Thyroid gland (tissue), 4 donors: ENCODE results near the gene RNF220. TPM values are rescaled to one million over a fixed set of nuclear protein-coding genes. Genes with fewer than 3 reads are reported as not detected.
A peak's percentile ranks its signal among the peaks of the same experiment; 100 is the strongest.

ENCODE experiments used
- DNase-seq, 2 donors: peaks; one replicate each; pipeline ENCODE4 v3.0.0-alpha.2; 2019
- H3K27ac ChIP-seq, 3 donors: fragments of 200-600 bp; sonication (generic); 1 replicate in 2 of 3; 2 replicates in 1 of 3; pipeline ENCODE4 v1.5.1; 2016 to 2019; ENCODE audit warnings: mild to moderate bottlenecking in 1 of 3, moderate library complexity in 1 of 3
- H3K27me3 ChIP-seq: fragments of 200-600 bp; sonication (generic); one replicate; pipeline ENCODE4 v1.5.1; 2019
- H3K36me3 ChIP-seq, 2 donors: fragments of 200-600 bp; sonication (generic); one replicate each; pipeline ENCODE4 v1.5.1; 2016 to 2019
- H3K4me1 ChIP-seq, 2 donors: fragments of 200-600 bp; sonication (generic); one replicate each; pipeline ENCODE4 v1.5.1; 2017 to 2019
- H3K4me3 ChIP-seq, 3 donors: fragments of 200-600 bp; sonication (generic); replicated peaks in 1 of 3; 1 replicate in 2 of 3; 2 replicates in 1 of 3; pipeline ENCODE4 v1.5.1; 2016; ENCODE audit warnings: mild to moderate bottlenecking in 1 of 3
- H3K9me3 ChIP-seq: fragments of 200-600 bp; sonication (generic); one replicate; pipeline ENCODE4 v1.5.1; 2017
- POLR2A ChIP-seq, 2 donors: fragments of 450-650 bp; IDR thresholded peaks; one replicate each; pipeline ENCODE4 v1.6.1; 2017; ENCODE audit warnings: antibody characterized with exemption in 2 of 2, mild to moderate bottlenecking in 2 of 2, moderate library complexity in 1 of 2
- WGBS, 2 donors: methylation state at CpG; one replicate each; pipeline ENCODE4 v1.1.5; 2017; 5-methylcytosine and 5-hydroxymethylcytosine counted together
- intact Hi-C: fragments of 100-400 bp; cut with DNase I; formaldehyde crosslinking; loops from one replicate; pipeline ENCODE4 v1.15.1; 2023
- total RNA-seq, 4 donors: library from RNA; depleted of rRNA; stranded (reverse); fragments of >200 nt; gene quantifications; one replicate each; pipeline ENCODE4 v1.2.3, GENCODE V29; 2016
- TF ChIP-seq, protein P1 (sequence below), 6 experiments: fragments of 200-600 bp in 3 of 6; fragments of 450-650 bp in 3 of 6; sonication (generic) in 3 of 6; IDR thresholded peaks; one replicate each; pipeline ENCODE4 v1.5.1; 2016 to 2019; ENCODE audit warnings: antibody characterized with exemption in 6 of 6, mild to moderate bottlenecking in 2 of 6, inconsistent platforms in 1 of 6, moderate library complexity in 1 of 6

The RNF220 gene
- total RNA-seq, 4 donors from 2014 or later, result 88.7 to 117 (median 102) TPM

DNA sequence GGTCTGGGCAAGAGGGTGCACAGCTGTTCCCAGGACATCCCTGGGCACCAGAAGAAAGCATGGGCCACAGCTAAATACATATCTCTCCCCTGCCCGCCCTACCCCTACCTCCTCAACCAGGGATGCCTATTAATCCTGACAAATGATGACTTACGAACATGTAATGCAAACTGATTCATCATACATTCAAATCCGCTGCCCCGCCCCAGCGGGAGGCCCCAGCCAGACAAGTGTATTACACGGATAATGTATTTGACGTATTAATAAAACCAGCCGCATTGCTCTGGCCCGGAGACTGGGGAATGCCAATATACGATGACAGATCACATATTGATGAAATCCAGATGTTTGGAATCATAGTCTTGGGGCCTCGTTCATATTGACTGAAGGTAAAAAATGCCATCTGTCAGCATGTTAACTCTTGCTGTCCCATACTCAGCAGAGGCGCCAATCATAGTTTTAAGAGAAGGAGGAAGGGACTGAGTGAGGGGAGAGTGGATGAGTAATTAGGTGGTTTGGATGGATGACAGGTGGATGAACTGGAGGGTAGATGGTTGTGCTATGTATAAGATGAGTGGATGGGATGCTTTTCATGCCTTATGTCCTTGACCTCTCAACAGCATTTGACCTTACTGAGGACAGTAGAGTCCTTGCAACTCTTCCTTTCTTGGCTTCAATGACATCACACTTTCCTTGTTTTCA, 201.0 kb downstream of the RNF220 start:
- 87 to 88% methylated on average over 12 of the region's 12 CpGs for whole genome bisulfite sequencing, 2 donors
- TF ChIP-seq, protein P1, sequence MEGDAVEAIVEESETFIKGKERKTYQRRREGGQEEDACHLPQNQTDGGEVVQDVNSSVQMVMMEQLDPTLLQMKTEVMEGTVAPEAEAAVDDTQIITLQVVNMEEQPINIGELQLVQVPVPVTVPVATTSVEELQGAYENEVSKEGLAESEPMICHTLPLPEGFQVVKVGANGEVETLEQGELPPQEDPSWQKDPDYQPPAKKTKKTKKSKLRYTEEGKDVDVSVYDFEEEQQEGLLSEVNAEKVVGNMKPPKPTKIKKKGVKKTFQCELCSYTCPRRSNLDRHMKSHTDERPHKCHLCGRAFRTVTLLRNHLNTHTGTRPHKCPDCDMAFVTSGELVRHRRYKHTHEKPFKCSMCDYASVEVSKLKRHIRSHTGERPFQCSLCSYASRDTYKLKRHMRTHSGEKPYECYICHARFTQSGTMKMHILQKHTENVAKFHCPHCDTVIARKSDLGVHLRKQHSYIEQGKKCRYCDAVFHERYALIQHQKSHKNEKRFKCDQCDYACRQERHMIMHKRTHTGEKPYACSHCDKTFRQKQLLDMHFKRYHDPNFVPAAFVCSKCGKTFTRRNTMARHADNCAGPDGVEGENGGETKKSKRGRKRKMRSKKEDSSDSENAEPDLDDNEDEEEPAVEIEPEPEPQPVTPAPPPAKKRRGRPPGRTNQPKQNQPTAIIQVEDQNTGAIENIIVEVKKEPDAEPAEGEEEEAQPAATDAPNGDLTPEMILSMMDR (IDR thresholded peaks at IDR 0.05), result no peak
- TF ChIP-seq POLR2A (IDR thresholded peaks at IDR 0.05), result no peak
- intact Hi-C loops, result no loop called here
- no peak for DNase-seq
- H3K4me3 ChIP-seq, result no peak overlapping the region
- no peaks in the 10 kb centered on the region for H3K9me3 ChIP-seq
- peaks cover 0 to 6% of the 10 kb centered on the region in 2 donors for H3K4me1 ChIP-seq
- H3K27ac ChIP-seq, result no peak overlapping the region
- peaks cover 3% of the 10 kb centered on the region for H3K27me3 ChIP-seq
- no peaks in the 10 kb centered on the region for H3K36me3 ChIP-seq

DNA sequence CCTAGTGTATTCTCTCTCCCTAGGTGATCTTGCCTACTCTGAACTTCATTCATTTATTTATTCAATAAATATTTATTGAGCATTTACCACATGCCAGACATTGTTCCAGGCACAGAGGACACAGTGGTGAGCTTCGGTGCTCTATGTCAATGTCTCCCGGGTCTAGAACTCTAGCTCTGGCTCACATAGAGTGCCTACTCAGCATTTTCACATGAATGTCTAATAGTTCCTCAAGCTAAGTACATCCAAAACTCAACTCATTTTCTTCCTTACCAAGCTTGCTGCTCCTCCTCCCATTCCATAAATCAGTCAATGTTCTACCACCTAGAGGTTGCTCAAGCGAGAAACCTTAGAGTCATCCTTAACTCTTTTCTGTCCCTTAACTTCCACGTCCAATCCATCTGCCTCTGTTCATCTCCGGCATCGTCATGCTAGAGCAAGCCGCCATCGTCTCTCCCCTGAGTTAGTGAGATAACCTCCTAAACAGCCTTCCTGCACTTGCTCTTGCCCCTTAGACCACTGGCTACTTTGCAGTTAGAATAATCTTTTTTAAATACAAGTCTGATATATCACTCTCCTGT, 201.7 kb downstream of the RNF220 start:
- Histone ChIP-seq H3K9me3 (no peaks in the 10 kb centered on the region), H3K4me1 (peaks cover 0 to 6% of the 10 kb centered on the region in 2 donors), H3K4me3 (no peak overlapping the region), H3K27ac (no peak overlapping the region), H3K27me3 (peaks cover 3% of the 10 kb centered on the region), H3K36me3 (no peaks in the 10 kb centered on the region)
- WGBS, 2 donors, result 91 to 92% methylated on average over 8 of the region's 8 CpGs
- intact Hi-C loops, result no loop called here
- no peak for DNase-seq
- TF ChIP-seq, protein P1 (IDR thresholded peaks at IDR 0.05), result no peak
- TF ChIP-seq POLR2A (IDR thresholded peaks at IDR 0.05), result no peak

DNA sequence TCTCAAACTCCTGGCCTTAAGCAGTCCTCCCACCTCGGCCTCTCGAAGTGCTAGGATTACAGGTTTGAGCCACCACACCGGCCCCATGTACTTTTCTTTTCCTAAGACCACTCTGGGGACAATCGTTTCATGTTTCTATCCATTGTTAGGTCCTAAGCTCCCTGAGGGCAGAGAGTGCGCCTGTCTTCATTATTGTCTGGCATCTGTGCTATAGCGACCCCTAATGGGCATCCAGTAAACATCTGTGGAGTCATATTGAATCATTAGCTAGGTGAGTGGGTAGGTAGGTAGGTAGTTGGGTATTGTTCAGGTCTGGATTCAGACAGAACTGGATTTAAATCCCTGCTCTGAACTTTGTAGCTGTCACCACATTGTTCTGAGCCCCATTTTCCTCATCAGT, 203.1 kb downstream of the RNF220 start:
- Histone ChIP-seq H3K4me3 (no peak overlapping the region), H3K27ac (no peak overlapping the region), H3K36me3 (no peaks in the 10 kb centered on the region), H3K27me3 (peaks cover 3% of the 10 kb centered on the region), H3K4me1 (peaks cover 0 to 6% of the 10 kb centered on the region in 2 donors), H3K9me3 (no peaks in the 10 kb centered on the region)
- intact Hi-C loops, result no loop called here
- WGBS, 2 donors, result 76 to 87% methylated on average over 6 of the region's 6 CpGs
- TF ChIP-seq POLR2A (IDR thresholded peaks at IDR 0.05), result no peak
- TF ChIP-seq, protein P1 (IDR thresholded peaks at IDR 0.05), result no peak
- DNase-seq, result no peak

DNA sequence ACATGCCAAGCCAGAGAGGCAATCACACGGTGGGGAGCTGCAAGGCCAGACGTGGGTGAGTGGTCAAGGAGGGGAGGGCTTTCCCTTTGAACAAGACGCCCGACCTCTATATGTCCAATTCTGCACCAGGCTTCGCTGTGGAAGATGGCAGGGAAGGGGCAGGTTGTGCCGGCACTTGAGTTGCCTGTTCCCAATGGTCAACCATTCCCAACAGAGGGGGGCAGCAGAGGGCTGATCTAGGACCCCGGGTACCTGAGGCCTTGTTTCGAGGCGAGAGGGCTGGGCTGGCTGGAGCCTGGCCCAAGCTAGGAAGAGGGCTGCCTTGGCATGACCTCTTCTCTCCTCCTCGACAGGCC, 204.3 kb downstream of the RNF220 start:
- intact Hi-C loops, result no loop called here
- H3K36me3 ChIP-seq, result no peaks in the 10 kb centered on the region
- H3K4me3 ChIP-seq, result no peak overlapping the region
- DNase-seq, result peak; percentile 19 to 23
- H3K9me3 ChIP-seq, result no peaks in the 10 kb centered on the region
- no peak overlapping the region for H3K27ac ChIP-seq
- H3K4me1 ChIP-seq, result peaks cover 0 to 1% of the 10 kb centered on the region in 2 donors
- 39 to 46% methylated on average over 5 to 10 of the region's 10 CpGs for WGBS, 2 donors
- H3K27me3 ChIP-seq, result peaks cover 3% of the 10 kb centered on the region
- TF ChIP-seq POLR2A (IDR thresholded peaks at IDR 0.05), result no peak
- TF ChIP-seq, protein P1 (IDR thresholded peaks at IDR 0.05), result peak in 4 of 6 experiments; percentile 17 to 24 (median 20)

DNA sequence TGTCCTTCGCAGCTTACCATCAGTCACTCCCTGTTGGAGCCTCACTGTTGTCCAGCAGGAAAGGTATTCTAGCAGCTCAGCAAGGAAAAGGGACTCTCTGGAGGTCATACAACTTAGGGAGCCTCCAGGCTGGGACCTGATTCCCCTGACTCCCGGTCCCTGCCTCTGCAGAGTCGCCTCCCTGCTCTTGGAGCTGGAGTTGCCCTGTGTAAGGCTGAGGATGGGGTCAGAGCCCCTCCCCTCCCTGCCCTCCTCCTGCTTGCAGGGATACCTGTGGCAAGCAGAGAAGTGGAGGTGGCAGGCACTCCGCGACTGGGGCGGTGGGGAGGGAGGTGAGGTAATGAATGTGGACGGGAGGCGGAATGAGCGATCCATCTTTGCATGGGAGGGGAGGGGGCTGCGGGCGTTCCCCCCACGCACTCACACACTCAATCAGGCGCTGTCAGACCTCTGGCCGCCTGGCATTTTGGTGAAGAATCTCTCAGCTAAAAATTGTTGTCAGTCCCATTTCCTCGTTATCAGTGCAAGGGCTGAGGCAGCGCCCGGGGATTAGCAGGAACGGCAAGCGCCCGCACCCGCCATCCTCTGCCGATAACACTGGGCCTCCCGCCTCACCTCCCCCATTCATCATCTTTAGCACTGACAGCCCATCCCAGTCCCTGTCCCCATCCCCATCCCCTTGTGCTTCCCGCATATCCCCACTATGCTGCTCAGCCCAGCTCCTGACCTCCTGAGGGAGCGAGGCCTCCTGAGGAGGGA, 204.9 kb downstream of the RNF220 start:
- peaks cover 3% of the 10 kb centered on the region for H3K27me3 ChIP-seq
- intact Hi-C loops, result no loop called here
- H3K9me3 ChIP-seq, result no peaks in the 10 kb centered on the region
- H3K27ac ChIP-seq, result no peak overlapping the region
- TF ChIP-seq, protein P1 (IDR thresholded peaks at IDR 0.05), result no peak
- TF ChIP-seq POLR2A (IDR thresholded peaks at IDR 0.05), result no peak
- 75 to 77% methylated on average over 19 to 24 of the region's 25 CpGs for WGBS, 2 donors
- no peaks in the 10 kb centered on the region for H3K36me3 ChIP-seq
- H3K4me3 ChIP-seq, result no peak overlapping the region
- no peaks in the 10 kb centered on the region for H3K4me1 ChIP-seq
- no peak for DNase-seq
